ENCODE data around the gene ARL13B.

DNA sequence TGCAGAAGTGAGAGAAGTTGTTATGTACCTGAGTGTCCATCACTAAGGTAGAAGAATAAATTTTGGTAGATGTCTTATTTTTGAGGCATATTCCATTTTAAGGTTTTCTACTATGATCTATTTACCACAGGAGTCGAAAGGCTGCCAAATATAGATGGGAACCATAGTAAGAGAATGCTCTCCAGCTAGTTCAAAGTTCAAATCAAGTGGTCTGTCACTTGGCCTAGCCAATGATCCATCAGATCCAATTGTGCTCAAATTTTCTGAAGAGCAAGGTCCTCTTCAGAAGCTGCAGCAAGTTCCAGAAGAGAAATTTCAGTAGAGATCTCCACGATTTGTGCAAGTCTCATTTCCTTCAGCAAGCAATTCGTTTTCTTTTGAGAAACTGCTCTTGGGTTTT lies 17.2 kb upstream of the ARL13B start:
- TF ChIP-seq, protein P1, sequence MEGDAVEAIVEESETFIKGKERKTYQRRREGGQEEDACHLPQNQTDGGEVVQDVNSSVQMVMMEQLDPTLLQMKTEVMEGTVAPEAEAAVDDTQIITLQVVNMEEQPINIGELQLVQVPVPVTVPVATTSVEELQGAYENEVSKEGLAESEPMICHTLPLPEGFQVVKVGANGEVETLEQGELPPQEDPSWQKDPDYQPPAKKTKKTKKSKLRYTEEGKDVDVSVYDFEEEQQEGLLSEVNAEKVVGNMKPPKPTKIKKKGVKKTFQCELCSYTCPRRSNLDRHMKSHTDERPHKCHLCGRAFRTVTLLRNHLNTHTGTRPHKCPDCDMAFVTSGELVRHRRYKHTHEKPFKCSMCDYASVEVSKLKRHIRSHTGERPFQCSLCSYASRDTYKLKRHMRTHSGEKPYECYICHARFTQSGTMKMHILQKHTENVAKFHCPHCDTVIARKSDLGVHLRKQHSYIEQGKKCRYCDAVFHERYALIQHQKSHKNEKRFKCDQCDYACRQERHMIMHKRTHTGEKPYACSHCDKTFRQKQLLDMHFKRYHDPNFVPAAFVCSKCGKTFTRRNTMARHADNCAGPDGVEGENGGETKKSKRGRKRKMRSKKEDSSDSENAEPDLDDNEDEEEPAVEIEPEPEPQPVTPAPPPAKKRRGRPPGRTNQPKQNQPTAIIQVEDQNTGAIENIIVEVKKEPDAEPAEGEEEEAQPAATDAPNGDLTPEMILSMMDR (conservative IDR thresholded peaks at IDR 0.05; ENCODE audit: low read depth, low read length): no peak
- TF ChIP-seq EZH2 (IDR thresholded peaks at IDR 0.05; ENCODE audit: borderline replicate concordance, low read depth, low read length, poor library complexity, severe bottlenecking): no peak

Measured in A673 (cell line).